Neural cell (in vitro differentiated cells): ENCODE results near the gene PREX1. TPM values are rescaled to one million over a fixed set of nuclear protein-coding genes. Genes with fewer than 3 reads are reported as not detected.

Experiments
- H2AFZ ChIP-seq: fragments of 200-600, 300-800 bp; sonication (generic), shearing (Covaris generic); 2 replicates; pipeline ENCODE4 v1.6.0; 2014; ENCODE audit warnings: low read depth, mild to moderate bottlenecking, antibody characterized with exemption, low read length, moderate library complexity
- H3F3A ChIP-seq: fragments of 200-600 bp; shearing (Covaris generic); 2 replicates; pipeline ENCODE4 v1.6.1; 2016; ENCODE audit warnings: mild to moderate bottlenecking, moderate library complexity, mixed read lengths, antibody characterized with exemption, low read length; ENCODE audit not compliant: insufficient read depth, poor library complexity, severe bottlenecking
- H3K27ac ChIP-seq: fragments of 200-600, 300-800 bp; sonication (generic), shearing (Covaris generic); 2 replicates; pipeline ENCODE4 v1.5.1; 2014; ENCODE audit warnings: mild to moderate bottlenecking, low read length, moderate library complexity
- H3K27me3 ChIP-seq: fragments of 300-800, 200-600 bp; sonication (generic), shearing (Covaris generic); 2 replicates; pipeline ENCODE4 v1.6.0; 2014; ENCODE audit warnings: mild to moderate bottlenecking, low read depth, low read length, moderate library complexity; ENCODE audit not compliant: insufficient read depth
- H3K36me3 ChIP-seq: fragments of 300-800, 200-600 bp; sonication (generic), shearing (Covaris generic); 2 replicates; pipeline ENCODE4 v1.5.1; 2014; ENCODE audit warnings: mild to moderate bottlenecking, antibody characterized with exemption, low read length, moderate library complexity; ENCODE audit not compliant: insufficient read depth
- H3K4me2 ChIP-seq: fragments of 300-800, 200-600 bp; sonication (generic), shearing (Covaris generic); 2 replicates; pipeline ENCODE4 v1.6.0; 2014; ENCODE audit warnings: mild to moderate bottlenecking, low read length
- H3K4me3 ChIP-seq: fragments of 300-800, 200-600 bp; sonication (generic), shearing (Covaris generic); 2 replicates; pipeline ENCODE4 v1.5.1; 2014; ENCODE audit warnings: mild to moderate bottlenecking, low read length, moderate library complexity
- H3K79me2 ChIP-seq: fragments of 200-600 bp; shearing (Covaris generic); replicated peaks from 2 replicates; pipeline ENCODE4 v1.6.0; 2014; ENCODE audit warnings: mild to moderate bottlenecking, low read length, moderate library complexity; ENCODE audit not compliant: insufficient read depth
- H3K9ac ChIP-seq: fragments of 300-800, 200-600 bp; sonication (generic), shearing (Covaris generic); 2 replicates; pipeline ENCODE4 v1.6.1; 2016; ENCODE audit warnings: mild to moderate bottlenecking, low read length, mixed read lengths
- H3K9me2 ChIP-seq: fragments of 200-600 bp; shearing (Covaris generic); 2 replicates; pipeline ENCODE4 v1.6.1; 2016; ENCODE audit warnings: mild to moderate bottlenecking, low read length, mixed read lengths; ENCODE audit not compliant: insufficient read depth
- H3K9me3 ChIP-seq: fragments of 200-600, 300-800 bp; sonication (generic), shearing (Covaris generic); 2 replicates; pipeline ENCODE4 v1.6.1; 2016; ENCODE audit warnings: mild to moderate bottlenecking, mixed run types, low read length, moderate library complexity, mixed read lengths
- H4K20me1 ChIP-seq: fragments of 200-600 bp; shearing (Covaris generic); 2 replicates; pipeline ENCODE4 v1.6.1; 2016; ENCODE audit warnings: mild to moderate bottlenecking, mixed run types; ENCODE audit not compliant: insufficient read depth
- EP300 ChIP-seq: fragments of 450-650 bp; conservative IDR thresholded peaks from 2 replicates; pipeline ENCODE4 v1.6.1; 2014; ENCODE audit warnings: antibody characterized with exemption, mild to moderate bottlenecking, moderate library complexity; ENCODE audit not compliant: poor library complexity, severe bottlenecking
- EZH2 ChIP-seq: fragments of 200-600, 300-800 bp; shearing (Covaris generic), sonication (generic); IDR thresholded peaks from 2 replicates; pipeline ENCODE4 v1.6.1; 2014; ENCODE audit warnings: antibody characterized with exemption, low read length, borderline replicate concordance, mild to moderate bottlenecking; ENCODE audit not compliant: insufficient read depth, poor library complexity, severe bottlenecking
- MXI1 ChIP-seq: fragments of 450-650 bp; conservative IDR thresholded peaks from 2 replicates; pipeline ENCODE4 v1.6.1; 2014; ENCODE audit warnings: antibody characterized with exemption, mild to moderate bottlenecking; ENCODE audit not compliant: poor library complexity, severe bottlenecking
- POLR2AphosphoS5 ChIP-seq: IDR thresholded peaks from 2 replicates; pipeline ENCODE4 v1.6.1; 2012
- RAD21 ChIP-seq: fragments of 450-650 bp; conservative IDR thresholded peaks from 2 replicates; pipeline ENCODE4 v1.6.1; 2014; ENCODE audit warnings: antibody characterized with exemption, mild to moderate bottlenecking, moderate library complexity
- SMC3 ChIP-seq: fragments of 450-650 bp; conservative IDR thresholded peaks from 2 replicates; pipeline ENCODE4 v1.6.1; 2014; ENCODE audit warnings: antibody characterized with exemption, mild to moderate bottlenecking, moderate library complexity; ENCODE audit not compliant: poor library complexity
- TAF1 ChIP-seq: IDR thresholded peaks from 2 replicates; pipeline ENCODE4 v1.6.1; 2012; ENCODE audit warnings: low read depth
- polyA plus RNA-seq: library from polyadenylated mRNA; depleted of rRNA; stranded (reverse); fragments of >200 nt; gene quantifications from 2 replicates; pipeline ENCODE4 v1.2.3, GENCODE V29; 2014
- TF ChIP-seq, protein P1 (sequence below): IDR thresholded peaks from 2 replicates; pipeline ENCODE4 v1.6.1; 2012; ENCODE audit warnings: borderline replicate concordance
- TF ChIP-seq, protein P2 (sequence below): fragments of 450-650 bp; IDR thresholded peaks from 2 replicates; pipeline ENCODE4 v1.5.1; 2014; ENCODE audit warnings: antibody characterized with exemption, mild to moderate bottlenecking, moderate library complexity; ENCODE audit not compliant: poor library complexity, severe bottlenecking

The PREX1 gene
- polyA plus RNA-seq, 1 donor from 2014 or later = 0.06 TPM

DNA sequence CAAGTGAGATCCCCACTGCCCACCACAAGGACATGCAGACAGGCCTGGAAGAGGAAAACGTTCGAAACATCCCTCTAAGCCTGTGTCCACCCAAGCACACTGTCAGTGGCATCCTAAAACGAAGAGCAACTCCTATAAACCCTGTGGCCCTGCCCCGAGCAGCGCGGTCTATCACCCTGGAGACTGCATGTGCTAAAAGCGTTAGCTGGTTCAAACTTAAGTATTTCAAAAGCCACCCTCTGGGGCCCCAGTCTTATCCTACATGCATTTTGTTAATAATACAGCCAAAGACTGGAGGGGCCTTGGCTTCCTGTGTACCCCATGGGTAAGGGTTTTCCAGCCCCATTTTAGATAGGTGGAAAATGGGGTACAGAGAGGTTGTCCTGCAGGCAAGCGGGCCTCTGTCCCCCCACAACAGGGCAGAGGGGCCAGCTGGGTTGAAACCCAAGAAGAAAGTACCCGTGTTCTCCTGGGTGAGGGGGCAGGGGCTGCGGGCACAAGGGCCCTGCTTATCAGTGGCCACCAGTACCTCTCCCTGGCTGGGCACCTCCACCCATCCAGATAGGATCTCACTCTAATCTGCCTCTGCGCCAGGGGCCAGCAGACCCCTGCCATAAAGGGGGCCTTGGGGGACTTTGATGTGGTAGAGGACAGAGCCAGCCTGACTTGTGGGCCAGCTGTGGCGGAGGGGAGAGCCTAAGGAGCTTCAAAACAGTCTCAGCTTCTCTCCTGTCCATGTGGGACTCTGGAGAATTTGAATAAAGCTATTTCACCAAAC, 28.3 kb downstream of the PREX1 start:
- no peaks in the 10 kb centered on the region for H3K27me3 ChIP-seq
- H3K27ac ChIP-seq = no peak overlapping the region
- no peak overlapping the region for H3K9ac ChIP-seq
- H2AFZ ChIP-seq = no peak overlapping the region
- no peak overlapping the region for H3K4me2 ChIP-seq
- H3K36me3 ChIP-seq = no peaks in the 10 kb centered on the region
- H3K9me3 ChIP-seq = no peaks in the 10 kb centered on the region
- H3F3A ChIP-seq = no peaks in the 10 kb centered on the region
- no peaks in the 10 kb centered on the region for H3K79me2 ChIP-seq
- TF ChIP-seq, protein P1, sequence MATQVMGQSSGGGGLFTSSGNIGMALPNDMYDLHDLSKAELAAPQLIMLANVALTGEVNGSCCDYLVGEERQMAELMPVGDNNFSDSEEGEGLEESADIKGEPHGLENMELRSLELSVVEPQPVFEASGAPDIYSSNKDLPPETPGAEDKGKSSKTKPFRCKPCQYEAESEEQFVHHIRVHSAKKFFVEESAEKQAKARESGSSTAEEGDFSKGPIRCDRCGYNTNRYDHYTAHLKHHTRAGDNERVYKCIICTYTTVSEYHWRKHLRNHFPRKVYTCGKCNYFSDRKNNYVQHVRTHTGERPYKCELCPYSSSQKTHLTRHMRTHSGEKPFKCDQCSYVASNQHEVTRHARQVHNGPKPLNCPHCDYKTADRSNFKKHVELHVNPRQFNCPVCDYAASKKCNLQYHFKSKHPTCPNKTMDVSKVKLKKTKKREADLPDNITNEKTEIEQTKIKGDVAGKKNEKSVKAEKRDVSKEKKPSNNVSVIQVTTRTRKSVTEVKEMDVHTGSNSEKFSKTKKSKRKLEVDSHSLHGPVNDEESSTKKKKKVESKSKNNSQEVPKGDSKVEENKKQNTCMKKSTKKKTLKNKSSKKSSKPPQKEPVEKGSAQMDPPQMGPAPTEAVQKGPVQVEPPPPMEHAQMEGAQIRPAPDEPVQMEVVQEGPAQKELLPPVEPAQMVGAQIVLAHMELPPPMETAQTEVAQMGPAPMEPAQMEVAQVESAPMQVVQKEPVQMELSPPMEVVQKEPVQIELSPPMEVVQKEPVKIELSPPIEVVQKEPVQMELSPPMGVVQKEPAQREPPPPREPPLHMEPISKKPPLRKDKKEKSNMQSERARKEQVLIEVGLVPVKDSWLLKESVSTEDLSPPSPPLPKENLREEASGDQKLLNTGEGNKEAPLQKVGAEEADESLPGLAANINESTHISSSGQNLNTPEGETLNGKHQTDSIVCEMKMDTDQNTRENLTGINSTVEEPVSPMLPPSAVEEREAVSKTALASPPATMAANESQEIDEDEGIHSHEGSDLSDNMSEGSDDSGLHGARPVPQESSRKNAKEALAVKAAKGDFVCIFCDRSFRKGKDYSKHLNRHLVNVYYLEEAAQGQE = no peak
- TF ChIP-seq EP300 (no peak), EZH2 (no peak), MXI1 (no peak), POLR2AphosphoS5 (no peak), TAF1 (no peak), SMC3 (no peak)
- TF ChIP-seq, protein P2, sequence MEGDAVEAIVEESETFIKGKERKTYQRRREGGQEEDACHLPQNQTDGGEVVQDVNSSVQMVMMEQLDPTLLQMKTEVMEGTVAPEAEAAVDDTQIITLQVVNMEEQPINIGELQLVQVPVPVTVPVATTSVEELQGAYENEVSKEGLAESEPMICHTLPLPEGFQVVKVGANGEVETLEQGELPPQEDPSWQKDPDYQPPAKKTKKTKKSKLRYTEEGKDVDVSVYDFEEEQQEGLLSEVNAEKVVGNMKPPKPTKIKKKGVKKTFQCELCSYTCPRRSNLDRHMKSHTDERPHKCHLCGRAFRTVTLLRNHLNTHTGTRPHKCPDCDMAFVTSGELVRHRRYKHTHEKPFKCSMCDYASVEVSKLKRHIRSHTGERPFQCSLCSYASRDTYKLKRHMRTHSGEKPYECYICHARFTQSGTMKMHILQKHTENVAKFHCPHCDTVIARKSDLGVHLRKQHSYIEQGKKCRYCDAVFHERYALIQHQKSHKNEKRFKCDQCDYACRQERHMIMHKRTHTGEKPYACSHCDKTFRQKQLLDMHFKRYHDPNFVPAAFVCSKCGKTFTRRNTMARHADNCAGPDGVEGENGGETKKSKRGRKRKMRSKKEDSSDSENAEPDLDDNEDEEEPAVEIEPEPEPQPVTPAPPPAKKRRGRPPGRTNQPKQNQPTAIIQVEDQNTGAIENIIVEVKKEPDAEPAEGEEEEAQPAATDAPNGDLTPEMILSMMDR = no peak
- H3K9me2 ChIP-seq = no peaks in the 10 kb centered on the region
- H4K20me1 ChIP-seq = no peaks in the 10 kb centered on the region
- no peak overlapping the region for H3K4me3 ChIP-seq

DNA sequence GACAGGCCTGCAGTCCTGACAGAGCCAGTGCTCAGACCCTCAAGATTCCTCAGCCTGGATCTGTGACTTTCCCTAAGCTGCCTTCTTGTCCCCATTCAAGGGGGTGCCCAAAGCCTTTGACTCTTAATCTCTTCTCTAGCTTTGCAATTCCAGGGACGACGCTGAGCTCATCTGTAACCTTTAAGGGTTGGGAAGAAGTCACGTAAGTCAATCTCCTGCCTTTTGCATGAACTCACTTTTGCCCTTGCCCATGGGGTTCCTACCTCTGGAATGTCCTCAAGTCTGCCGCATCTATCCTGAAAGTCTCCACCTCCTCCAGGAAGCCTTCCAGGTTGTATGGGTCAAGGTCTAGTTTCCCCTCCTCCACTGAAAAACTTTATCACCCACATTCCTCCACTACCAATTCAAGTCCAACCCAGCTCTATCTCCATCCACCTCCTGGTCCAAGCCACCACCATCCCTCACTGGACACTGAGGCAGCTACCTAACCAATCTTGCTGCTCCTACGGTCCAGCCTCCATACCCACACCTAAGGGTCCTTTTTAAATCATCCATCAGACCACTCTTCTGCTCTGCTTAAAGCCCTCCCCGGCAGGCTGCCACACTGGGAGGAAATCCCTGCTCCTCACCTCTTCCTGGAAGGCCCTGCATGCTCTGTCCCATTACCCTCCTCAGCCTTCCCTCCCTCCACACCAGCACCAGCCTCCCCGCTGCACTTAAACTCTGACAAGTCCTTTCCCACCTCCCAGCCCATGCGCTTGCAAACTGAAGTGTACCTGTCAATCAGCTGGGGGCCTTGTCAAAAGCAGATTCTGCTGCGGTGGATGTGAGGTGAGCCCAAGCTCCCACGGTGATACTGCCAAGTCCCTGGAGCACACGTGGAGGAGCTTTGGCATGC, 29.7 kb downstream of the PREX1 start:
- Histone ChIP-seq H3K4me3 (no peak overlapping the region), H4K20me1 (no peaks in the 10 kb centered on the region), H3K4me2 (no peak overlapping the region)

More for the DNA sequence above, 29.7 kb downstream of the PREX1 start:
- Histone ChIP-seq H2AFZ (no peak overlapping the region), H3K9me2 (no peaks in the 10 kb centered on the region), H3K27me3 (no peaks in the 10 kb centered on the region), H3K9ac (no peak overlapping the region), H3K36me3 (no peaks in the 10 kb centered on the region), H3F3A (no peaks in the 10 kb centered on the region), H3K27ac (no peak overlapping the region), H3K9me3 (no peaks in the 10 kb centered on the region), H3K79me2 (no peaks in the 10 kb centered on the region)
- TF ChIP-seq RAD21 (no peak), EZH2 (no peak), SMC3 (no peak), MXI1 (no peak), POLR2AphosphoS5 (no peak), TAF1 (no peak), EP300 (no peak)
- TF ChIP-seq, protein P2 = no peak
- TF ChIP-seq, protein P1 = no peak
